ENCODE measurements around the gene CMIP. TPM values are rescaled to one million over a fixed set of nuclear protein-coding genes. Genes with fewer than 3 reads are reported as not detected.

Gene CMIP
- total RNA-seq, 4 donors from 2014 or later, result 16.7 to 104 (median 43.6) TPM

DNA sequence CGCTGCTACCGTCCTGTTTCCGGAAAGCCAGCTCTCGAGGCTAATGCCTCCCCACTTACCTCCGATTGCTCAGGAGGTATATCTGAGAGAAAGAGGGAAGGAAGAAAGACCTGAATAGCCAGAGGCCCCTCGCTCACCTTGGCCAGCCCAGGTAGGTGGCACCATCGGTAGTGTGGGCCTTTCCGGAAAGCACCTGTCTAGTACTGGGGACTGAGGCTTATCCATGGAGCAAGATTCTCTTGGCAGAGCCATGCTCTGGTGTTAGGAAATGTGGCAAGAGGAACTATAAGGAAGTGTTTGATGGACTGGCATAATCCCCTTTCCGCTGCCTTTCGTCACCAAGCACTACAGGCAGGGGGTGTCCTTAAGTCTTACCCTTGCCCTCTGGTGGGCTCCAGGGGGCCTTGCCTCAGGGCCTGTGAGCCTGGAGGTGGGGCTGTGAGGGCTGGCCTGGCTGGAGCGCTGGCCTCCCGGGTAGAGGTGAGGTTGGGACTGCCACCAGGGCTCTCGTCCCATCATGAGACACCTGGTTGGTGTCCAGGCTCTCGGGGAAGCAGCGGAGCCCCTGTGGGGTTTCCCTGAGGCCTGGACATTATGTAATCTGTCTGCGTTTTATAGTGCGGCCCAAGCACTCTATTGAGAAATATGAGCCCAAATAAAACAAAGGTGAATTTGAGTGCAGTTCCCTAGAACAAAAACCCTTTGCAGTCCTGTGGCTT lies 2.9 kb downstream of the CMIP start:
- intact Hi-C loops (cut with DNase I; ENCODE audit: low total_unique reads), result no loop called here
- no peaks in the 10 kb centered on the region for H3K4me1 ChIP-seq

GRCh38 chr16:81448154-81449131 lies 3.8 kb downstream of the CMIP start:
- Histone ChIP-seq H3K27ac (peak overlapping the region in 1 of 2 donors; percentile 5), H3K27me3 (no peaks in the 10 kb centered on the region), H3K4me3 (no peak overlapping the region), H3K4me1 (no peaks in the 10 kb centered on the region), H3K36me3 (no peaks in the 10 kb centered on the region), H3K9me3 (no peaks in the 10 kb centered on the region)
- intact Hi-C loops (cut with DNase I; ENCODE audit: low total_unique reads), result no loop called here
- no peak for TF ChIP-seq POLR2A (IDR thresholded peaks at IDR 0.05)
- TF ChIP-seq, protein P1, sequence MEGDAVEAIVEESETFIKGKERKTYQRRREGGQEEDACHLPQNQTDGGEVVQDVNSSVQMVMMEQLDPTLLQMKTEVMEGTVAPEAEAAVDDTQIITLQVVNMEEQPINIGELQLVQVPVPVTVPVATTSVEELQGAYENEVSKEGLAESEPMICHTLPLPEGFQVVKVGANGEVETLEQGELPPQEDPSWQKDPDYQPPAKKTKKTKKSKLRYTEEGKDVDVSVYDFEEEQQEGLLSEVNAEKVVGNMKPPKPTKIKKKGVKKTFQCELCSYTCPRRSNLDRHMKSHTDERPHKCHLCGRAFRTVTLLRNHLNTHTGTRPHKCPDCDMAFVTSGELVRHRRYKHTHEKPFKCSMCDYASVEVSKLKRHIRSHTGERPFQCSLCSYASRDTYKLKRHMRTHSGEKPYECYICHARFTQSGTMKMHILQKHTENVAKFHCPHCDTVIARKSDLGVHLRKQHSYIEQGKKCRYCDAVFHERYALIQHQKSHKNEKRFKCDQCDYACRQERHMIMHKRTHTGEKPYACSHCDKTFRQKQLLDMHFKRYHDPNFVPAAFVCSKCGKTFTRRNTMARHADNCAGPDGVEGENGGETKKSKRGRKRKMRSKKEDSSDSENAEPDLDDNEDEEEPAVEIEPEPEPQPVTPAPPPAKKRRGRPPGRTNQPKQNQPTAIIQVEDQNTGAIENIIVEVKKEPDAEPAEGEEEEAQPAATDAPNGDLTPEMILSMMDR (IDR thresholded peaks at IDR 0.05), result no peak
- no peak for DNase-seq

More for the DNA sequence above, 2.9 kb downstream of the CMIP start:
- no peak for DNase-seq
- Histone ChIP-seq H3K27me3 (no peaks in the 10 kb centered on the region), H3K4me3 (peak overlapping the region in 1 of 2 donors; percentile 59), H3K27ac (peak overlapping the region; percentile 68 to 93), H3K9me3 (no peaks in the 10 kb centered on the region), H3K36me3 (no peaks in the 10 kb centered on the region)
- TF ChIP-seq, protein P1 (IDR thresholded peaks at IDR 0.05), result no peak
- TF ChIP-seq POLR2A (IDR thresholded peaks at IDR 0.05), result no peak

GRCh38 chr16:81449241-81449640 lies 4.6 kb downstream of the CMIP start:
- intact Hi-C loops (cut with DNase I; ENCODE audit: low total_unique reads), result no loop called here
- TF ChIP-seq, protein P1 (IDR thresholded peaks at IDR 0.05), result no peak
- no peak for TF ChIP-seq POLR2A (IDR thresholded peaks at IDR 0.05)
- Histone ChIP-seq H3K27ac (no peak overlapping the region), H3K36me3 (no peaks in the 10 kb centered on the region), H3K4me1 (no peaks in the 10 kb centered on the region), H3K9me3 (no peaks in the 10 kb centered on the region), H3K4me3 (no peak overlapping the region), H3K27me3 (no peaks in the 10 kb centered on the region)
- DNase-seq, result no peak

GRCh38 chr16:81449899-81450608 lies 5.4 kb downstream of the CMIP start:
- Histone ChIP-seq H3K9me3 (no peaks in the 10 kb centered on the region), H3K36me3 (no peaks in the 10 kb centered on the region), H3K4me3 (no peak overlapping the region), H3K27me3 (no peaks in the 10 kb centered on the region), H3K27ac (no peak overlapping the region), H3K4me1 (no peaks in the 10 kb centered on the region)
- TF ChIP-seq POLR2A (IDR thresholded peaks at IDR 0.05), result no peak
- TF ChIP-seq, protein P1 (IDR thresholded peaks at IDR 0.05), result no peak
- intact Hi-C loops (cut with DNase I; ENCODE audit: low total_unique reads), result no loop called here
- DNase-seq, result no peak
